Measurements from ENCODE around the gene MAP2.
"Not testable (repeated sequence)": the region's sequence is repeated elsewhere in the genome, so short reads cannot be mapped to it uniquely, and the experiment has no call there.

MAP2 gene

DNA sequence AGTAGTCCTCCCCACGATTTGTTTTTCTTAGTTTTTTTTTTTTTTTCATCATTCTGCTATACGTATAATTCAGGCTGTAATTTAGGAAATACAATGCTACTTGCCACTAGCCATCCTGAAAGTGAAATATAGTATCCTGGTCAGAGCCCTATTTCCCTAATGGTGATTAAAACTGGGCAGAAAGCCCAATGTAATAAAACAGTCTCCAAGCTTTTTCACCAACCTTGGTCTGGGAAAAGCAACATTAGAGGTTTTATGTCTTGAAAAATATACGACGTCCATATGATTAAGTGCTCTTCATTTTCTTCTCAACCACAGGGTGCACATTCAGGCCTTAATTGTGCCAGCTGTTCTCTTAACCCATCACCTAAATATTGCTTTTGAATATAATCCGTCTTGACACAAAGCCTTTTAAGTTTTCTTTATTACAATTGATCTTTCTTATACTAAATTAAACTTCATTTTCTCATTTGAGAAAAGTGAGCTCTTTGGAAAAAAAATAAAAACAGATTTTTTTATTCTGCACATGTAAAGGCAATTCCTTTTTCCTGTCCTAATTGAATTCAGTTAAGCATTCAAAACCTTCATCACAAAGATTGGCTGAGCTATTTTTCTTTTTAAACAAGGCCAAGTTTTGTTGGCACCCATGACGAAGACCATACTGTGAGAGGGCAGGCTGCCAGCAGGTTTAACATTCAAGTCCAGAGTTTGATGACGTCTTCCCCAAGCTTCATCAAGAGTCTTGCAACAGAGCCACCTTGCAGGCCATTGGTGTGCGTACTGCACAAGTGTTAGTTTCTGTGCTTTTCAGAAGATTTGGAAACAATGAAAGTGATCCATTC lies 52.7 kb downstream of the MAP2 start:
- DNase-seq (ENCODE audit: low spot score), result peak; percentile 62

DNA sequence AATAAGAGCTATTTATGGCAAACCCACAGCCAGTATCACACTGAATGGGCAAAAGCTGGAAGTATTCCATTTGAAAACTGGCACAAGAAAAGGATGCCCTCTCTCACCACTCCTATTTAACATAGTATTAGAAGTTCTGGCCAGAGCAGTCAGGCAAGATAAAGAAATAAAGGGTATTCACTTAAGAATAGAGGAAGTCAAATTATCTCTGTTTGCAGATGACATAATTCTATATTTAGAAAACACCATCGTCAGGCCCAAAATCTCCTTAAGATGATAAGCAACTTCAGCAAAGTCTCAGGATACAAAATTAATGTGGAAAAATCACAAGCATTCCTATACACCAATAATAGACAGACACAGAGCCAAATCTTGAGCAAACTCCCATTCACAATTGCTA lies 68.4 kb downstream of the MAP2 start:
- DNase-seq (ENCODE audit: low spot score), result not testable (repeated sequence)

DNA sequence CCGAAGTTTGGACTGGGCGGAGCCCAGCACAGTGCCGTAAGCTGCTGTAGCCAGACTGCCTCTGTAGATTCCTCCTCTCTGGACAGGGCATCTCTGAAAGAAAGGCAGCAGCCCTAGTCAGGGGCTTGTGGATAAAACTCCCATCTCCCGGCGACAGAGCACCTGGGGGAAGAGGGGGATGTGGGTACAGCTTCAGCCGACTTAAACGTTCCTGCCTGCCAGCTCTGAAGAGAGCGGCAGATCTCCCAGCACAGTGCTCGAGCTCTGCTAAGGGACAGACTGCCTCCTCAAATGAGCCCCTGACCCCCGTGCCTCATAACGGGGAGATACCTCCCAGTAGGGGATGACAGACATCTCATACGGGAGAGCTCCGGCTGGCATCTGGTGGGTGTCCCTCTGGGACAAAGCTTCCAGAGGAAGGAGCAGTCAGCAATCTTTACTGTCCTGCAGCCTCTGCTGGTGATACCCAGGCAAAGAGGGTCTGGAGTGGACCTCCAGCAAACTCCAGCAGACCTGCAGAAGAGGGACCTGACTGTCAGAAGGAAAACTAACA lies 71.3 kb downstream of the MAP2 start:
- DNase-seq (ENCODE audit: low spot score), result not testable (repeated sequence)

DNA sequence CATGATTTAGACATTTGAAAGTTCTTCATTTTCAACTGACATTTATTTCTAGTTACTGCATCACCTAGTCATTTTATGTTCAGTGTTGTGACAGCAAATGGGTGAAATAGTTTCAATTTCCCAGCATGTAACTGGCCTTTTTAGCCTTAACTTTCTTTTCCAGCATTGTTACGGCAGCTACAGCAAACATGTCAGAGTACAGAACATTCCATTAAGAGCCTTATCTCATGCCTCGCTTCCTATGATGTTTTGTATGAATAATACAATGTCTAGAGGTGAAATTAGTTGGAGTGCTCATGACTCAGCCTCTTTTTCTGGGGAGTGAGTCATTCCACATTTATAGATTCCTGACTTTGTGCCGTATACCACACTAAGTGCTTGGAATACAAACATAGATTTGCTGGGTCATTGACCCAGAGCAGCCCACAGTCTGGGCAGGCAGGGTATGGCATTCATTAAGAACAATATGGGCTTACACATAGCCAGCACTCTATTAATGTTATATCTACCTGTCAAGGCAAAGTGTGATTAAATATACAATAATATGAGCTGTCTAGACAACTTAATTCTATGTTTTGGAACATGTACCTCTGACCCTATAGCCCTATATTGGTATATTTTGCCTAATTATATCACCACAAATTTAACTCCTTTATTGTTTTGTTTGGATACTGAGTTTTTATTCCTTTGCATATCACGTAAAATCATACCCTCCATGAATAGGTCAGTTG lies 72.2 kb downstream of the MAP2 start:
- DNase-seq (ENCODE audit: low spot score), result no peak

DNA sequence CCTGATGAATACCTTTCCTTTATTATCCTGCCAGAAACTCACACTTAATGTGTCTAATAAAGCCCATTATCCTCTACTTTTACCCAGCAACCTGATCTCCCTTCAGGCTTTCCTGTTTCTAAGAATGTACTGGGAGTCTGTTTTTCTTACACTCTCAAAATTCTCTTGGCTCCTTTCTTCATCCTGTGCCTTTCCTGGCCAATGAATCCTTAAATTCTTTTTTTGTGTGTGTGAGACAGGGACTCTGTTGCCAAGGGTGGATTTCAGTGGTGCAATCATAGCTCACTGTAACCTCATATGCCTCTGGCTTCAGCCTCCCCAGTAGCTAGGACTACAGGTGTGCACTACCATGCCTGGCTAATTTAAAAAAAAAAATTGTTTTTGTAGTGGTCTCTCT lies 72.7 kb downstream of the MAP2 start:
- DNase-seq (ENCODE audit: low spot score), result no peak

DNA sequence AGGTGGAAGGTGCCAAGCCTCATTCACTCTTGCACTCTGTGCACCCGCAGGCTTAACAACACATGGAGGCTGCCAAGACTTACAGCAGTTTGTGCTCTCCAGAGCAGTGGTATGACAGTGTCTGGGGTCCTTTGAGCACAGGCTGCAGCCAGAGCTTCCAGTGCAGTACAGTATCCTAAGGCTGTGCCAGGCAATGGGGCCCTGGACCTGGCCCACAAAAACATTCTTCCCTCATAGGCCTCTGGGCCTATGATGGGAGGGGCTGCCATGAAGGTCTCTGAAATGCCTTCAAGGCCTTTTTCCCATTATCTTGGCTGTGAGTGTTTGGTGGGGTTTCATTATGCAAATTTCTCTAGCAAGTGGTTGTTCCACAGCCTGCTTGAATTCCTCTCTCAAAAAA lies 74.8 kb downstream of the MAP2 start:
- no peak for DNase-seq (ENCODE audit: low spot score)

DNA sequence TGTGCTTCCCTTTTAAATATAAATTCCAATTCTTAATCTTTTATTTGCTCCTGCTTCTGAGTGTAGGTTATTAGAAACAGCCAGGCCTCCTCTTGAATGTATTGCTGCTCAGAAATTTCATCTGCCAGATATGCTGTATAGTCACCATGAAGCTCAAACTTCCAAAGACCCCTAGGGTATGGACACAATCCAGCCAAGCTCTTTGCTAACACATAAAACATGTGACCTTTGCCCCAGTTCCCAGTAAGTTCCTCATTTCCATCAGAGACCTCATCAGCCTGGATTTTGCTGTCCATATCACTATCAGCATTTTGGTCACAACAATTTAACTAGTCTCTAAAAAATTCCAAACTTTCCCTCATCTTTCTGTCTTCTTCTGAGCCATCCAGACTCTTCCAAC lies 75.2 kb downstream of the MAP2 start:
- DNase-seq (ENCODE audit: low spot score), result no peak

DNA sequence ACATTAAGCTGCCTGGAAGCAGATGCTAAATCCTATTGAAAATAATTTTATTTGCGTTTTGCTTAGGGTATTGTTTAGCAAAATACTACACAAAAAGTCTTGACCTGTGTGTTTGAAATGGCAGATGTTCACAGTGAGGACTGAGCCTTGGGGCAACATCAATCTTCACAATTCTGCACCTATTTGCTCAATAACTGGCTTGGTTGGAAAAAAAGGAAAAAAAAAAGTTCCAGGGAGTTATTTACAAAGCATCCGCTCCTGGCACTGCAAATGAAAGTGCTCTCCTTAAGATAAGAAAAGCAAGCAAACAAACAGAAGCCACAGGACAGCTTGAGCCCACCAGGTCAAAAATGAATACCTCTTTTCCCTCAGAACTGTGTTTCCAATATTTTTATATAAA lies 77.7 kb downstream of the MAP2 start:
- no peak for DNase-seq (ENCODE audit: low spot score)

DNA sequence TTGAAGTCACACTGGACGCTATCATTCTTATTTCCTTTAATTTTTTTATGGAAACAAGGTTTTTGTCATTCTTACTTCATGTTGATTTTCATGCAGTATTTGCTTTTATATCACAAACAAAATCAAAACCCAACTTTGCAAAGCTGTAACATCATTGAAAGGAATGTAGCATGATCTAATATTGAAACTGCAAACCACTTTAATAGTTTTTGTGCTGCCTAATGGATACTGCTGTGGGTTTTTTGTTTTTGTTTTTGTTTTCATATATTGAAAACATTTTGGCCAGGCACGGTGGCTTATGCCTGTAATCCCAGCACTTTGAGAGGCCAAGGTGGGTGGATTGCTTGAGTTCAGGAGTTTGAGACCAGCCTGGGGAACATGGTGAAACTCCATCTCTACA lies 81.6 kb downstream of the MAP2 start:
- no peak for DNase-seq (ENCODE audit: low spot score)

DNA sequence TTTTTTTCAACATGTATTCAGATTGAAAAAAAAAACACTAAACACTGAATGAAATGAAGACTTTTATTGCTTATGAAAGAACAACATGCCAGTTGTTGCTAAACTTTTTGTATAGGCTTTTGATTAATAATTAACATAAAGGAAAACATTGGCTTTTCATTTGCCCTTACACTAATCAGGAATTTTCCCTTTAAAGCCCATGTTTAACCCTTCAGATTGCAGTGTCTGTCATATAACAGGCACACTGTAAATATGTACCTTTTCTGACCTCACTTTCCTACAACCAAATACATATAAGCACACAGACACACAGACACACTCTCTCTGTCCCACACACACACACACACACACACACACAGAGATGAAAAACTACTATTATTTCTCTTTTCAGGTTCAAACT lies 84.4 kb downstream of the MAP2 start:
- DNase-seq (ENCODE audit: low spot score), result no peak

DNA sequence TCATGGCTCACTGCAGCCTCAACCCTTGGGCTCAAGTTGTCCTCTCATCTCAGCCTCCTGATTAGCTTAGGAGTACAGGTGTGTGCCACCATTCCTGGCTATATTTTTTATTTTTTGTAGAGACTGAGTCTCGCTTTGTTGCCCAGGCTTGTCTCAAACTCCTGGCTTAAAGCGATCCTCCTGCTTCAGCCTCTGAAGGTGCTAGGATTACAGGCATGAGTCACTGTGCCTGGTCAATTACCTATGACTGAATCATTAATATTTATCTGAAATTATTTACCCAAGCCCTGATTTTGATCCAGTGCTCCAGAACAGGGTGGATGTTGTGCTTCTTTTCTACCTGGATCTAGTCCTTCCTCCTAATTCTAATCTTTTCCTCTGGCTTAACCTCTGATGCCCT lies 87.8 kb downstream of the MAP2 start:
- DNase-seq (ENCODE audit: low spot score), result no peak

DNA sequence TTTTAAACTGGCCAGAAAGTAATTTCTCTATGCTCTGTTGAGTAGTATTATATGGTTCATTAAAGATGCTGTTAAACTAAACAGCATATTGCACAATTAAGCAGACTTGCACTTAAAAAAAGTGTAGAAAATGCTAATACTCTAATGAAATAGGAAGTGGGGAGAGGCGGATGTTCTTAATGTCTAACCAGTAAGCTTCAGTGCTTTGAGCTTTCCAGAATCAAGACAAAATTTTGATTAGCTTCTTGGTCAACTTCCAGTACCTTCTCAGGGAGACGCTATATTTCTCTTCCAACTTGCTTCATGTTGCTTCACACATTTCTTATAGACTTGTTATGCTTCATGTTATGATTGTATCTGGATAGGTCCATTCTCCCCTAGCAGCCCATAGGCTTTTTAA lies 89.1 kb downstream of the MAP2 start:
- DNase-seq (ENCODE audit: low spot score), result no peak

DNA sequence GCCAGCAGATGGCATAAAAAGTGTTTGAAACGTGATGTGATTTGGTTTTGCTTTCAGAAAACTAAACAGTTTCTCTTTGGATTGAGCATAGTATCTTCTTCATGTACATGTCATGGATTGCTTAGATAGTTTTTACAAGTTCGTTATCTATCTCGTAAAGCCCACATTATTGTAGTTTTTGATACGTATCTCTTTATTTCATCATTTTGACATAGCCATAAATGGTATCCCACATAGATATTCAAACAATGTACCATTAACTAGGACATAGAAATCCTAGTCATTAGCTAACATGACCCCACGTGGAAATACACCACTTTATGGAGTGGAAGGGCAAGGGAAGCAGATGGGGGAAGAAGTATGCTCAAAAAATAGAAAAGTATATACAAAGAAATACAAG lies 93.6 kb downstream of the MAP2 start:
- no peak for DNase-seq (ENCODE audit: low spot score)

DNA sequence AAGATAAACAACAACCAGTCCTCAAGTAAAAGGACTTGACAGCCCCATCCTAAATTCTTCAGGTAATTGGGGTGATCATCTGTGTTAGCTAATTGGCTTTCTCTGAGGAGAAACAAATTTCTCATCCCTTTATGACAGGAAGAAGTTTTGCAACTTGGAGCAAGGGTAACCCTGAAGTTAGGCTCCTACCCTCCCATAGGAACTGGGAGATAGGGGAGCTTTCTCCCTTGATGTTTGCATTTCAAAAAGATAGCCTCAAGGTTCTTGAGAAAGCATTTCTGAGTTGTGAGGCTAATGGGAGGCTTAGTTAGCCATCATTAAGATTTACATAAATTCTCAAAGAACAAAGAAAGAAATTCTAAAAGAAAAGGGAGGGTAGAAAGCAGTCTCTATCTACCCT lies 95.4 kb downstream of the MAP2 start:
- DNase-seq (ENCODE audit: low spot score), result no peak

DNA sequence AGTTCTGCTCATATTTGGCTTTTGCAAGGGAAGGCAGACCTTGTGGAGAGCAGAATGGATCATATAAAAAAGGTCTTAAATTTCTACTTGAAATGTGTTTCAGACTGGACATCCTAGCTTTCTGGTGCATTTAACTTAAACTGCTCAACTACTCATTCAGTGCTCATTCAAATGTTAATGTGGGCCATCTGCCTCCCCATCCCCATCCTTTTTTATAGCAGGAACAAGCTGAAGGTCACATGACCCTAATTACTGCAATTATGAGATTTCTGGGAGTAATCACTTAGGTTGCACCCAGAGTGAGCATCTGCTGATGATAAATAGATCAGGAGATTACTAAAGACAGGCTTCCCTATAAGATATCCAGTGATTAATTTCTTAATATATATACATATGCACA lies 96.1 kb downstream of the MAP2 start:
- DNase-seq (ENCODE audit: low spot score), result no peak

DNA sequence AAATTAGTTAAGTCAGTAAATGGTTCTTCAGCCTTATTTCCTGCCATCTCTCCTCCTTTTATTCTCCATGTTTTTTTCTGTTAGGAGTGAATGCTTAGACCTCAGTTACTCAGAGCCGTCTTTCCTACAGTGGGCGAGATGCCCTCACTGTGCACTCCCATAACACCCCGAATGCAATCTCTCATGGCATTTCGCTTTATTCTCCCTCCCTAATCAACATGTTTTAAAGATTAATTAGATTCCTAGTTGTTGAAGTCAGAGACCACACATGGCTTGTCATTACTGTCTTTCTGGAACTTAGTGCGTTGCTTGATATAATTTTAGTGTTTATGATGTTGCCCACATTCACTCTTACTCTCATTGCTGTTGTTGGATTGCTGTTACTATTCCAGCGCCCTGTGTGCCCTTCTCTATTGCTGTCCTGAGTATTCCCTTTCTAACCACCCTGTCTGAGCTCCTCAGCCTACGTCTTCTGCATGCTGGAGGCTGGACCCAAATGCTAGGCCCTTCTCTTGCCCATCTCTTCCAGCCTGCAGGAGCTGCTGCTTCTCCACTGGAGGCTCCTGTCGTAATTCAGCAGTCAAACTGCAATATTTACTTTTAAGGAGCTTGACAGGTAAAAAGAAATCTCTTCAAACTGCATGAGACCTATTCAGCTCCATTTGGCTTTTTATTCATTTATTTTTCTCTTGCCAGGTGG lies 99.3 kb downstream of the MAP2 start:
- no peak for DNase-seq (ENCODE audit: low spot score)

DNA sequence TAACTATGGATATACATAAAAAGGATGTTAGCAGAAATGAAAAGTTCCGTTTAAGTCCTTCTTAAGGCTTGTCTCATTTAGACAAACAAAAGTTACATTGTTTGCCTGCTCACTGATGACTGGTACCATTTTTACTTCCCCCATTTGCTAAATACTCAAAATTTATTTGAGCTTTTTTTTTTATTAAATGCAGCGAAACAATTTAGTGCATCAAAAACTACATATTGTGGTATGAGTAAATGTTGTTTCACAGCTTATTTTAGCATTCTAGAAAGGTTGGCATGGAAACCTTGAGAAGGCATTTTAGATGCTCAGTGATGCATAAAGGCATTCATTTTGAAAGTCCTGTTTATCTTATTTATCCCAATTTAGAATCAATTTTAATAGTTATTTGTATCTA lies 100.0 kb downstream of the MAP2 start:
- no peak for DNase-seq (ENCODE audit: low spot score)

DNA sequence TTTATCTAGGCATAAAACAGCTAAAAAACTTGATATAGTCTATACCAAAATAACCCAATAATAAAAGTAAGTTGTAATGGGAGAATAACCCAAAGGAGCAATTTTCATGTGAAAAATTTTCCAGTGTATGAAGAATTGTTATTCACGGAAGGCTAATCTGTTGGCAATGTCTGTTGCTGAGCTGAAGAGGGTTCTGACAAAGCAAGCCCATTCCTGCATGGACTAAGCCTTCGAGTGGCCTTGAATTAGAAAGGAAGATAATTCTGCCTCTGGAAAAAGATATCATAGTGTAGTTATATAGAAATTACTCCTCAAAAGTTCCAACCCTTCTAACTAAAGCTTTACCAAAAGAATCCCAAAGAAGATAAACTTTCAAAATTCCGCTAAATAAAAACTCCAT lies 101.5 kb downstream of the MAP2 start:
- no peak for DNase-seq (ENCODE audit: low spot score)

DNA sequence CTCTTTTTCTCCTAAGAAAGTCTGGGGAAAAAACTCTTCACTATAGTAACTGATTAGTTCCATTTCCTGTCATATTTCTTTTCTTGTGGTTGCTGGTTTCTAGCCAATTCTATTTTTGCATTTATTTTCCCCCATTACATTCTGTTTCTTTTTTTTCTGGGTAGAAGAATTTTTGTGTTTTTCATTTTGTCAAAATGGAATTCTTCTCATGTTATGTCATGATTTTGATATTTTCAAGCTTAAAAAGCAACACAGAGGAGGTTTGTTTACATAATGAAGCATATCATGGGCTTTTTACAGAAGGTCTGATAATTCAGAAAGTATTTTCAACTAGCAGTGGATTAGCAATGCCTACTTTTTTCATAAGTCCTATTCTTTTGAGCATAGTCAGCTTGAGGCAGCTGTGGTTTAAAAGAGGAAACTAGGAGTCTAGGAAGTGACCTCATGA lies 102.0 kb downstream of the MAP2 start:
- DNase-seq (ENCODE audit: low spot score), result peak; percentile 17

DNA sequence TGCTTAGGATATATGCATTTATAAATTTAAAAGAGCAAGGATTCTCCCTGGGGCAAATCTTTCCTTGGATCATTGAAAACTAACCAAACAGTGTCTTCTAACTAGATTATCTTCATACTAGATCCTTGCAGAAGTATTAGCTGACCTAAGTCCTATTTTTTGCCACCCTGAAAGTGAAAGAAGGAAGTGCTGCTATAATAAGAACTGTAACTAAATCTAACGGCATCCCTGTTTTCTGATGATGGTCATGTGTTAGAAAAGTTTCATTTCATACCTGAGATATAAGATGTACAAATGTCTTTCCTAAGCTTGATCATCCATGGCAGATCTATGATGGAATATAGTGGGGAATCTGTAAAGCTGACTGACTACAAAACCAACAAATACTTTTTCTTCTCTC lies 102.7 kb downstream of the MAP2 start:
- DNase-seq (ENCODE audit: low spot score), result peak; percentile 40

DNA sequence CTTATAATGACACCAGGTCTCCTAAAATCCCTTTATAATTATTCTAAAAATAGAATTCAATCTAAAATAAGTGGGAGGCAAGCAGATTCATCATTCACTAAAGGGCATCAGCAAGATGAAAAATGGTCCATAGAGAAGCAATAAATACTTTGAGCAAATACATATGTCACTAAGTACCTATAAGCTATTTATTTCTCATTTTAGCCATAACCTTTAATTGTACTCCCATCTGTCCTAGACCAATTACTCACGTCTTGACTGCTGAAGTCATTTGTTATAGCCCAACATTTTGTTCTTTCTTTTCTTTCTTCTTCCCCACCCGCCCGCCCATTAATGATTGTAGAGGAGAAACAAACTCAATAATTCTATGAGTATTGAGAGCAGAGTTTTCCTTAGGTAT lies 105.7 kb downstream of the MAP2 start:
- no peak for DNase-seq (ENCODE audit: low spot score)

DNA sequence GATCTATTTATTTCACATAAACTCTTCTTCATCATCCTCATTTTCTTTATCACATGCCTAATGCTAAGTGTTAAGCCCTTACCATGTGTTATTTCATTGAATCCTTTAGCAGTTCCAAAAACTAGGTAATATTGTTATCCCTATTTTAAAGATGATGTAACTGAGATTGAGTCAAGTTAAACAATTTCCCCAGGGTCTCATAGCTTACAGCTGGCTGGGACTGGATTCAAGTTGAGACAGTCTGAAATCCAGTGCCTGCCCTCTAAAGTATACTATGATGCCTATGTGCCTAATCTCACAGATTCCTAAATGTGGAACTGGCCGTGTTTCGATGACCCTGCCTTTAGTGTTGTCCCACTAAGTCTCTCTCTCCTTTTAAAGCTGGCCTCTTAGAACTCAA lies 108.5 kb downstream of the MAP2 start:
- DNase-seq (ENCODE audit: low spot score), result no peak

DNA sequence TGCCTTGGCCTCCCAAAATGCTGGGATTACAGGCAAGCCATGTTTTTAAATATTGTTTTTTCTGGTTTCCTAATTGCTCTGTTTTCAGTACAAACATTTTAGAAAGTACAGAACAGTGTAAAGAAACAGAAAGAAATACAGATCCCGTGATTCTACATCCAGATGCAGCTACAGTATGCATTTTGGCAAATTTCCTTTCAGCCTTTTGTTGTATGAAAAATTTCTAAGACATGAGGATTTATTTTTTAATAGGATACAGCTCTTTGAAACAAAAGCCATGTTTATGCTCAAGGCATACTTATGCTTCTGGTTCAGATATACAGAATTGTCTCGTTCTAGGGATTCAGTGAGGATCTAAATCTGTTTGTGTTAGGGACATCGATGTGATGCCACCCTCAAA lies 109.5 kb downstream of the MAP2 start:
- DNase-seq (ENCODE audit: low spot score), result no peak
